ENCODE results near the gene USHBP1.

- TF ChIP-seq POLR2AphosphoS5 (IDR thresholded peaks at IDR 0.05; ENCODE audit: low read depth) (no peak), EZH2phosphoT487 (IDR thresholded peaks at IDR 0.05; ENCODE audit: unreplicated experiment) (no peak), EZH2 (IDR thresholded peaks at IDR 0.05; ENCODE audit: low read depth, unreplicated experiment) (no peak), CREB1 (CRISPR knock-in tag; IDR thresholded peaks at IDR 0.05; ENCODE audit: low read depth) (no peak), JUNB (IDR thresholded peaks at IDR 0.05; ENCODE audit: unreplicated experiment) (no peak), ZNF462 (CRISPR knock-in tag; IDR thresholded peaks at IDR 0.05) (no peak), ZNF331 (CRISPR knock-in tag; IDR thresholded peaks at IDR 0.05; ENCODE audit: low read depth) (no peak), ETS1 (IDR thresholded peaks at IDR 0.05) (no peak)
- TF ChIP-seq, protein P1, sequence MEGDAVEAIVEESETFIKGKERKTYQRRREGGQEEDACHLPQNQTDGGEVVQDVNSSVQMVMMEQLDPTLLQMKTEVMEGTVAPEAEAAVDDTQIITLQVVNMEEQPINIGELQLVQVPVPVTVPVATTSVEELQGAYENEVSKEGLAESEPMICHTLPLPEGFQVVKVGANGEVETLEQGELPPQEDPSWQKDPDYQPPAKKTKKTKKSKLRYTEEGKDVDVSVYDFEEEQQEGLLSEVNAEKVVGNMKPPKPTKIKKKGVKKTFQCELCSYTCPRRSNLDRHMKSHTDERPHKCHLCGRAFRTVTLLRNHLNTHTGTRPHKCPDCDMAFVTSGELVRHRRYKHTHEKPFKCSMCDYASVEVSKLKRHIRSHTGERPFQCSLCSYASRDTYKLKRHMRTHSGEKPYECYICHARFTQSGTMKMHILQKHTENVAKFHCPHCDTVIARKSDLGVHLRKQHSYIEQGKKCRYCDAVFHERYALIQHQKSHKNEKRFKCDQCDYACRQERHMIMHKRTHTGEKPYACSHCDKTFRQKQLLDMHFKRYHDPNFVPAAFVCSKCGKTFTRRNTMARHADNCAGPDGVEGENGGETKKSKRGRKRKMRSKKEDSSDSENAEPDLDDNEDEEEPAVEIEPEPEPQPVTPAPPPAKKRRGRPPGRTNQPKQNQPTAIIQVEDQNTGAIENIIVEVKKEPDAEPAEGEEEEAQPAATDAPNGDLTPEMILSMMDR (conservative IDR thresholded peaks at IDR 0.05; ENCODE audit: low read depth in 2 of 2), result no peak
- TF ChIP-seq, protein P2, sequence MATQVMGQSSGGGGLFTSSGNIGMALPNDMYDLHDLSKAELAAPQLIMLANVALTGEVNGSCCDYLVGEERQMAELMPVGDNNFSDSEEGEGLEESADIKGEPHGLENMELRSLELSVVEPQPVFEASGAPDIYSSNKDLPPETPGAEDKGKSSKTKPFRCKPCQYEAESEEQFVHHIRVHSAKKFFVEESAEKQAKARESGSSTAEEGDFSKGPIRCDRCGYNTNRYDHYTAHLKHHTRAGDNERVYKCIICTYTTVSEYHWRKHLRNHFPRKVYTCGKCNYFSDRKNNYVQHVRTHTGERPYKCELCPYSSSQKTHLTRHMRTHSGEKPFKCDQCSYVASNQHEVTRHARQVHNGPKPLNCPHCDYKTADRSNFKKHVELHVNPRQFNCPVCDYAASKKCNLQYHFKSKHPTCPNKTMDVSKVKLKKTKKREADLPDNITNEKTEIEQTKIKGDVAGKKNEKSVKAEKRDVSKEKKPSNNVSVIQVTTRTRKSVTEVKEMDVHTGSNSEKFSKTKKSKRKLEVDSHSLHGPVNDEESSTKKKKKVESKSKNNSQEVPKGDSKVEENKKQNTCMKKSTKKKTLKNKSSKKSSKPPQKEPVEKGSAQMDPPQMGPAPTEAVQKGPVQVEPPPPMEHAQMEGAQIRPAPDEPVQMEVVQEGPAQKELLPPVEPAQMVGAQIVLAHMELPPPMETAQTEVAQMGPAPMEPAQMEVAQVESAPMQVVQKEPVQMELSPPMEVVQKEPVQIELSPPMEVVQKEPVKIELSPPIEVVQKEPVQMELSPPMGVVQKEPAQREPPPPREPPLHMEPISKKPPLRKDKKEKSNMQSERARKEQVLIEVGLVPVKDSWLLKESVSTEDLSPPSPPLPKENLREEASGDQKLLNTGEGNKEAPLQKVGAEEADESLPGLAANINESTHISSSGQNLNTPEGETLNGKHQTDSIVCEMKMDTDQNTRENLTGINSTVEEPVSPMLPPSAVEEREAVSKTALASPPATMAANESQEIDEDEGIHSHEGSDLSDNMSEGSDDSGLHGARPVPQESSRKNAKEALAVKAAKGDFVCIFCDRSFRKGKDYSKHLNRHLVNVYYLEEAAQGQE (IDR thresholded peaks at IDR 0.05; ENCODE audit: unreplicated experiment), result no peak
Observed at GRCh38 chr19:17296976-17297375, 32.4 kb upstream of the USHBP1 start.

All from GM23338 (cell line).